Cerebellar nuclear complex (tissue), 1 donor: Measurements from ENCODE around the gene PHLDB1.

Experiments used
- DNase-seq, 2 experiments: peaks; one replicate each; lab custom pipeline; 2025; lab: John Stamatoyannopoulos, UW

Gene PHLDB1

GRCh38 chr11:118621784-118622375 is 14.5 kb downstream of the PHLDB1 start:
- no peak for DNase-seq

GRCh38 chr11:118622376-118623268 is 15.2 kb downstream of the PHLDB1 start:
- DNase-seq = peak in 1 of 2 experiments; percentile 32

GRCh38 chr11:118623269-118623655 is 15.8 kb downstream of the PHLDB1 start:
- no peak for DNase-seq

GRCh38 chr11:118625036-118625690 is 17.7 kb downstream of the PHLDB1 start:
- no peak for DNase-seq

- DNase-seq = no peak
Observed at GRCh38 chr11:118625976-118626375, 18.6 kb downstream of the PHLDB1 start.

GRCh38 chr11:118627566-118627965 is 20.2 kb downstream of the PHLDB1 start:
- DNase-seq = no peak

GRCh38 chr11:118628031-118628430 is 20.6 kb downstream of the PHLDB1 start:
- DNase-seq = no peak

- peak; percentile 65 to 70 for DNase-seq
Observed at GRCh38 chr11:118628432-118628831, 21.0 kb downstream of the PHLDB1 start.

GRCh38 chr11:118628861-118629549 is 21.6 kb downstream of the PHLDB1 start:
- no peak for DNase-seq

GRCh38 chr11:118629761-118630661 is 22.6 kb downstream of the PHLDB1 start:
- no peak for DNase-seq

- no peak for DNase-seq
Observed at GRCh38 chr11:118631142-118631909, 23.9 kb downstream of the PHLDB1 start.

GRCh38 chr11:118632577-118633318 is 25.3 kb downstream of the PHLDB1 start:
- no peak for DNase-seq

GRCh38 chr11:118633319-118633690 is 25.9 kb downstream of the PHLDB1 start:
- no peak for DNase-seq

GRCh38 chr11:118633979-118634378 is 26.6 kb downstream of the PHLDB1 start:
- DNase-seq = no peak

GRCh38 chr11:118634431-118635236 is 27.2 kb downstream of the PHLDB1 start:
- DNase-seq = peak; percentile 11 to 53

GRCh38 chr11:118635237-118635591 is 27.8 kb downstream of the PHLDB1 start:
- no peak for DNase-seq

GRCh38 chr11:118635642-118636041 is 28.2 kb downstream of the PHLDB1 start:
- DNase-seq = no peak

GRCh38 chr11:118636569-118637290 is 29.3 kb downstream of the PHLDB1 start:
- no peak for DNase-seq
